Muscle of back (tissue), 11 donors: ENCODE data around the gene HYI. TPM values are rescaled to one million over a fixed set of nuclear protein-coding genes. Genes with fewer than 3 reads are reported as not detected.
"Not testable (repeated sequence)": the region's sequence is repeated elsewhere in the genome, so short reads cannot be mapped to it uniquely, and the experiment has no call there.

Experiments used
- DNase-seq, 3 donors: peaks; one replicate each; pipeline versions ENCODE4 v3.0.0 to v3.0.0-alpha.2; 2013
- polyA plus RNA-seq, 10 donors: library from polyadenylated mRNA; unstranded; fragments of 120-200 nt; gene quantifications; one replicate each; pipeline ENCODE4 v1.2.1, GENCODE V29; 2013; ENCODE audit not compliant: insufficient read length in 10 of 10

HYI gene
- polyA plus RNA-seq, 10 donors, result 14.1 to 25.4 (median 18.8) TPM

DNA sequence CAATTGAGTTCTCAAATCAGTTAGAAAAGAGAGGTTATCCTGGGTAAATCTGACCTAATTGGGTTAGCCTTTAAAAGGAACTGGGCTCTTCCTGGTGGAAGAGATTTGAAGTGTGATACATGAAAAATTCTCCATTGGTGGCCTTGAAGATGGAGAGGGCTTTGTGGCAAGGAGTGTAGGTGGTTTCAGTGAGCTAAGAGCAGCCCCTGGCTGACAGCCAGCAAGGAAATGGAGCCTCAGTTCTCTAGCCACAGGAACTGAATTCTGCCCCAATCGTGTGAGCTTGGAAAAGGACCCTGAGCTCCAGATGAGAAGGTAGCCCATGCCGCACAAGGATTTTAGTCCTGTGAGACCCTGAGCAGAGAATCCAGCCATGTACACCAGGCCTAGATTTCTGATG is 12.7 kb upstream of the HYI start:
- DNase-seq, result no peak

DNA sequence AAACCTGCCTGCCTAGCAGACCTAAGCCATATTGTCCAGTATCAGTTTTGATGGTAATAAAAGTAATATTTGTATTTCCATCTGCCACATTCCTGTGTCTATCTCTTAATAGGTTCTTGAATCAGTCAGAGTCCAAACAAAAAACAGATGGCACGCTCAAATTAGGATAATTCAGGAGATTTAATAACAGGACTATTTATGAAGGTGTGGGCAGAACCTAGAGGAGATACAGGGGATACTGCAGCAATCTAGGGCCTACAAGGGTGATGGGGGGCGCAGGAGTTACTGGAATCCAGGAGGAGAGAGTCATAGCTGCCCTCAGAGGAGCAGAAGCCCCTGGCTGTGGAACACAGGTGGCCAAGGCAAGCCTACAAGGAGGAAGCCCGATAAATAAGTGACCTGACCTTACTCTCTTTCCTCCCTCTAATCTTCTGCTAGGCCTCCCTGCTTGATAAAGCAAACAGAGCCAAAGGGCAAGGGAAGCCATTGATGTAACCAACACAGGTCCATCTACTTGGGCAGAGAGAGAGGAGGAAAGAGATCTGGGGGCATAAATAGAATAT is 11.9 kb upstream of the HYI start:
- no peak for DNase-seq

DNA sequence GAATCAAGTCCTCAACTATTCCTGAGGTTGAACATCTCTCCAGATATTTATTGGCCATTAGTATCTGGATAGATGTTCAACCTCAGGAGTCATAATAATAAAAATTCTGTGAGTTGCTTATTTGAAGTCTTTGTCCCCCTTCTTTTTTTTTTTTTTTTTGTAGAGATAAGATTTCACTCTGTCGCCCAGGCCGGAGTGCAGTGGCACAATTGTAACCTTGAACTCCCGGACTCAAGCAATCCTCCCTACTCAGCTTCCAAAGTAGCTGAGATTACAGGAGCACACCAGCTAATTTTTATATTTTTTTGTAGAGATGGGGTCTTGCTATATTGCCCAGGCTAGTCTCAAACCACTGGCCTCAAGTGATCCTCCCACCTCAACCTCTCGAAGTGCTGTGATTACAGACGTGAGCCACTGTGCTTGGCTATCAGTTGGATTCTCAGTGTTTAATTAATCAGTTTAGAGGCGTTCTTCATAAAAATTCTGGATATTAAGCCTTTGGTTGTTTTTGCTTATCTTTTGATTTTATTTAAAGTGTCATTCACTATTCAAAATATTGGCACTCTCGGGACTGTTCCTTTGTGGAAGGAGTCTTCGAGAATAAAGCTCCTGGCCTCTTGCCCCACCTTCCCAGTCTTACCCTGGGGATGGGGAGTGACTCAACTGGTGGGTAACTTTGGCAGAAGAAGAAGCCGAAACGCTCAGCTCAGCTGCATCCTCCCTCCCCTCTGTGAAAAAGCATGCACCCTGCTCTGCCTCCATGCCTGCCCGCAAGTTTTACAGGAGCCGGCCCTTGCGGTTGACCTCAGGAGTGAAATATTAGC is 11.2 kb upstream of the HYI start:
- DNase-seq, result no peak

DNA sequence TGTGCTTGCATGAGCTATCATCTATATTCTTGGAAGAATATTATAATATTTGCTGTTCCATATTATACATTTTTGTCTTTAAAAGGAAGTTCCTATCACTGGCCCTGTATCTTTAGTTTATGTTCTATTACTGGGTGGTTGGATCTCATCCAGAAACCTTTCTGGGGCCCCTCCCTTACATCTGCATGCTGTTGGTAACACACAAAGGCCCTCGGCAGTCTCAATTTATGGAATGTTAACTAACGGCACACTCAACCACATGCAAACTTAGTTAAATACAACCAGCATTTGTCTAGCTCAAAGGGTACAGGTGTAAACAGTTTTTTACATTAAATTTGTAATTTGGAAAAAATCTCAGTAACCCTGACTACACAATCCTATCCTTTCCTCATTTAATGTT is 9.7 kb upstream of the HYI start:
- no peak for DNase-seq

DNA sequence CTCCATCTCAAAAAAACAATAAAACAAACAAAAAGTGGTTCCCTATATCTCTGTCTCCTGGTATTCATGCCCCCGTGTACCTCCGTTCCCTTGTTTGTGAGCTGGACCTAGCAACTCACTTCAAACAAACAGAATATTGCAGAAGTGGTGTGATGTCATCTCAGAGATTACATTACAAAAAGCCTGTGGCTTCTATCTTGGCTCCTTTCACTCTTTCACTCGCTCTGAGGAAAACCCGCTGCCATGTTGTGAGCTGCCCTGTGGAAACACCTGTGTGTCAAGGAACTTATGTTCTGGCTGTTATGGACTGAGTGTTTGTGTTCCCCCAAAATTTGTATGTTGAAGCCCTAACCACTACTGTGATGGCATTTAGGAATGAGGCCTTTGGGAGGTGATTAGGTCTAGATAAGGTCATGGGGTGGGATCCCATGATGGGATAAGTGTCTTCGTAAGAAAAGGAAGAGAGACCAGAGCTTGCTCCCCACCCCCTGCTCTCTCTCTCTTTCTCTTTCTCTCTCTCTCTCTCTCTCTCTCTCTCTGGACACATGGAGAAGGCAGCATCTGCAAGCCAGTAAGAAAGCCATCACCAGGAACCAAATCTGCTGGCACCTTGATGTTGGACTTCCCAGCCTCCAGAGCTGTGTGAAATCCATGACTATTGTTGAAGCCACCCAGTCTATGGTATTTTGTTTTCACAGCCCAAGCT is 7.4 kb upstream of the HYI start:
- no peak for DNase-seq

DNA sequence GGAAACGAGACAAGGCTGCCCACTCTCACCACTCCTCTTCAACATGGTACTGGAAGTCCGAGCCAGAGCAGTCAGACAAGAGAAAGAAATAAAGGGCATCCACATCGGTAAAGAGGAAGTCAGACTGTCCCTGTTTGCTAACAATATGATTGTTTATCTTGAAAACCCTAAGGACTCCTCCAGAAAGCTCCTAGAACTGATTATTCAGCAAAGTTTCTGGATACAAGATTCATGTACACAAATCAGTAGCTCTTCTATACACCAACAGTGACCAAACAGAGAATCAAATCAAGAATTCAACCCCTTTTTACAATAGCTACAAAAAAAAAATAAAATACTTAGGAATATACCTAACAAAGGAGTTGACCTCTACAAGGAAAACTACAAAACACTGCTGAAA is 4.6 kb upstream of the HYI start:
- not testable (repeated sequence) for DNase-seq

DNA sequence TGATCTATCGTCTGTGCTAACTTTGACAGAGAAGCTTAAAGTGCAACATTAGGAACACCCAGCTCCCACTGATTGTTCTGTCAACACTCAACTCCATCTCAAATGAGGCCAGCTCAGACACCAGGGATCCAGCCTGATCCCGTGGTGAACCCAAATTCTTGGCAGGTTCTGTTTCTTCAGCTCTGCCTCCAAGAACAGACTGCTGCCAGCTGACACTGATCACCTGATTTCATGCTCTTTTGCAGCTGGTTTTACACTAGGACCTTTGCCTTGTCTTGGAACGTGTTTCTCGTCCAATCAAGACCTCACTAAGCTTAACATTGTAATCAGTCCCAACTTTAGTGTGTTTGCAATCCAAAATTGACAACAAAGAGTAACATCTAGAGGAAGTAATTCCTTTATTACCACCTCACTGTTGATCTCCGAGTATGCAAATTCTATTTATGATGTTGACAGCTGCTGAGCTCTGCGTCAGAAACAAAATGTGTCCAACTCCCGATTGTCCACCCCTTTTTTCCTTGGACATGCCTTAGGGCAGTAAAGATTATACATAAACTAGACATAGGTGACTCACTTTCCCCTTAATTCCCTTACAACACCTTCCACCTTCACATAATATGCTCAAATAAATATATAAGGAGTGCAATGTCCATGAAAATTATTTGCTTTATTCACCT is 1.6 kb upstream of the HYI start:
- DNase-seq, result no peak

DNA sequence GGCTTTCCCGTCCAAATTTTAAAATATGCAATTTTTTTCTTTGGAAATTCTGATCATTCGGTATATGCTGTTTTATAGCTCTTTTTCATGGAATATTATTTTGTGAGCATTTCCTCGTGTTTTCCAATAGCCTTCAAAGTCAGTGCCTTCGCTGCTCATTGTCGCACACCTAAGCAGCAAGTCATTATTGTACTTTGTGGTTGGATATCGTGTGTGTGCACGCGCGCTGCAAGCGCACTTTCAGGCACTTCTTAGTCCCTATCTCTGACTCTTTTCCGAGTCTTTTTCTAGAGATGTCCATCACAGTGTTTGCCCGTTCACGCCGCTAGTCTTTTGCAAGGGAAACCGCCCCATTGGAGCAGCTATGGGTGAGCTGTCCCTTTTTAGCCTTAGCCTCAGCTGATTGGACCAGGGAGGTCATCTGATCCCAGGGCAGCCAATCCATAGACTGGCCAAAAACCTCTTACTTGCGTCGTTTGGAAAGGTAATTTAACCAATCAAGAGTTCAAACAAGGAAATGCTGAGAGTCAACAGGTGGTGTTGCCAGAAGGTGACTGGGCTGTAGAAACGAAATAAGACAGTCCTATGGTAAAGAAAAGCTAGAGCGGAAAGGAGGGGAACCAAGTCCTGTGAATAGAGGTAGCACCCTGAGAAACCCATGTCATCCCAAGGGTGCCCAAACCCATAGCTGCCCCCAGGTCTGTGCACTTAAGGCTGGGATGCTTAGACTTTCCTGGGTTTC is 710 bp upstream of the HYI start:
- DNase-seq, result peak; percentile 69 to 87 (median 82)

DNA sequence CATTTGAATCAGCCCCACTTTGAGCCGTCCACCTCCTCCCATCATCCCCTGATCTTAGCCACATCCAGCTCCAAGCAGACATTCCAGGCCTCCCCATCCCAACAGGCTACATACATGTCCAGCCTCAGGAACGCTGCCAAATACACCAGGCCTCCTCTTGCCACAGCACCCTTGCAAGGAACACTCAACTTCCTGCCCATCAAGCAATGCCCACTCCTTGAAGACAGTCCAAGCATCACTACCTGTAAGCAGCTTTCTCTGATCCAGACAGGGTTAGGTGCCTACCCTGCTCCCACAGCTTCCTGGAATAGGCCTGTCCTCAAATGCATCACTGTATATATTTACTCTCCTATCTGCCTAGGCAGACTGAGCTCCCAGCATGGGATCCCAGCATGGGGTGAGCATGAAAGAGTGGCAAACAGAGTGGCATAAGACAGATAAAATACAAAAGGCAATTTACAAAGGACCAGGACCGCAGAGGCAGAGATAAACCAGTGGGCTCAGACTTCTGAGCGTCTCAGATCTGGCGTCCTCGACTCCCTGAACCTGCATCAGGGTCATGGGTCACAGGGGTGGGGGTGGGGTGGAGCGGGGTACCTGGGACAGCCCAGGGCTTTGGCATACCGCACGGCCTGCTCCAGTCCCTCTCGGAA is 816 bp downstream of the HYI start:
- peak in 2 of 3 donors; percentile 24 to 64 for DNase-seq

DNA sequence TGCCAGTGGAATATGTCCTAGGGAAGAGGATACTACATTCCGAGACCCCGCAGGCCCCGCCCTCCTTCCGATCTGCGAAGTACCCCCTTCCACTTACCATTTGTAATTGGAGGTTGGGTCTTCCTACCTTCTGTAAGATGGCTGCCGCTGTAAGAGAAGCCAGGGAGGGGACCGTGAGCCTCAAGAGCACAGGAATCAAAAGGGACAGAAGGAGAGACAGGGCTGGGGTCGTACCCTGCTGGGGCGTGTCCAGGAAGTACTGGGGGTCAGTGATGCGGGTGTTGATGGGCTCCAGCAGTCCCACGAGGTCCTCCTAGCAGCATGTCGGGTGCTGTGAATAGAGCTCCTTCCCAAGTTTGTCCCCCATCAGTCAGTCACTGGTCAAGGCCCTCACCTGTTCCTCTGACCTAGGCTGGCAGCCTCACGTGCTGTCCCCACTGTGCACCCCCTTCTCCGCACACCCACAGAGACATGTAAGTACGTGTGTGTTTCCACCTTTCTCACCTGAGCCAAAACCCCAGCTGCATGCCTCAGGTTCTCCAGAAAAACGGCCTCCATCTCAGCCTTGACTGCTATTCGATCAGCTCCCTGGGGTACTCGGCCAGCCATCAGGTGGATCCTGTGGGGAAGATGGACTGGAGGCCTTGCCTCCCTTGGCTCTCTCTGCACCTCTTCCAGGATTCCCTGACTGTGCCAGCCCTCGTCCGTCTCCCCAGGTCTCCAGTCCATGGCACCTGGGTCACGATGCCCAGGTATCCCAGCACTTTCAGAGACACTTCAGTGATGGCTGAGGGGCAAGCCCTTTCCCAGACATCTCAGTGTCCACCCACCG is 1.8 kb downstream of the HYI start:
- DNase-seq, result no peak

DNA sequence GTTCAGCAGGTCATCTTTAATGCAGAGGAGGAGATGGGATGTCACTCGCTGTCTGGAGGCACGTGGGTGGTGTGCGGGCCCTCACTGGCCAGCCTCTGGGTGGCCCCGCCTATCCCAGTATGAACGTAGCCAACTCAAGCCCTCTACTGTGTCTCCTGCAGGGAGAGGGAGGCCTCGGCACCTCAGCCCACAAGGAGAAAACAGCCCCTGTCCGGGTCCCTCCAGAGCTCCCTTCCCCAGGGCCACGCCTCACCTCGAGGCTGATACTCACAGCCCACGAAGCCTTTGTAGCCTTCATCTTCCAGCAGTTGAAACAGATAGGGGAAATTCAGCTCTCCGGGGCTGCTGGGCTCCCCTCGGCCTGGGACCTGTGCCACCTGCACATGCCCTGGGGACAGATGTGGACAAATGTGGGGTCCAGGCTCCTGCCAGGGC is 2.6 kb downstream of the HYI start:
- DNase-seq, result no peak

DNA sequence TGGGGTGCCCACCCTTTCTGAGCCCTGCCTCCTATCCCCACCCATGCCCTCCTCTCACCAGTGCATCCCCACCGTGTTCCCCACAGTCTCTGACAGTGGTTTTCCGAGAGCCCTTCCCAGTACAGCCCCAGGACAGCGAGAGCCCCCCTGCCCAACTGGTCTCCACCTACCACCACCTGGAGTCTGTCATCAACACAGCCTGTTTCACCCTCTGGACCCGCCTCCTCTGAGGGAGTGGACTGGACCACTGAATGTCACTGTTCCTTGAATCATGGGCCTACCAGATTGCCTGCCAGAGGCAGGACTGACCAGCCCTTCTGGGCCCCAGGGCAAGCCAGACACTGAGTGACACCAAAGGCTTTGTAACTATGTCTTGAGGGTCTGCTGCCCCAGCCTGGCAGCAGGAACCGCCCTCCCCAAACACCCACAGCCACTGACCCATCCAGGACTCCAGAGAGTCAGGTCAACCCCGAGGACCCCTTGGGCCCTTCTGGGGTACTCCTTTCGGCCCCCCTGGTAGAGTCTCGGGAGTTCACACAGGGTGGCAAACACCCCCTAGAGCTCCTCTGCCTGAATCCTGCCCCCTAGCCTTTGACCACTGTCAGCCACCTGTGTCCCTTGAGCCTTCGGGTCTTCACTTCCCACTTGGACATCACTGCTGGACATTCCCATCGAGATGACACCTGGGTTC is 3.3 kb downstream of the HYI start:
- DNase-seq, result no peak

DNA sequence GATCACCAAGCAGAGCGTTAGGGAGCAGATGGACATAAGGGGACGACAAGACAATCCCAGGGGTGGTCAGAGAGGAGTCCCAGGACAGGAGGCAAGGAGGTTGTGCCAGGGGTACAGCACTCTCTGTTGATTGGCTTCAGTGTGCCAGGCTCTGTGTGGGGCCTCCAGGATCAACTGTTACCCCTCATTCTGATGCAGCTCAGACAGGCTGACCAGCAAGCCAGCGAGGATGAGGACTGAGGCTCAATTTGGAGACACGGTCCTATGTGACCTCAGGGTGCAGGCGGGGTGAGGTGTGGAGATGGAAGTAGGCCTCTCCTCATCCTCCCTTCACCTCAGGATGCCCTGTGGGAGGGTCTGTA is 4.0 kb downstream of the HYI start:
- no peak for DNase-seq

DNA sequence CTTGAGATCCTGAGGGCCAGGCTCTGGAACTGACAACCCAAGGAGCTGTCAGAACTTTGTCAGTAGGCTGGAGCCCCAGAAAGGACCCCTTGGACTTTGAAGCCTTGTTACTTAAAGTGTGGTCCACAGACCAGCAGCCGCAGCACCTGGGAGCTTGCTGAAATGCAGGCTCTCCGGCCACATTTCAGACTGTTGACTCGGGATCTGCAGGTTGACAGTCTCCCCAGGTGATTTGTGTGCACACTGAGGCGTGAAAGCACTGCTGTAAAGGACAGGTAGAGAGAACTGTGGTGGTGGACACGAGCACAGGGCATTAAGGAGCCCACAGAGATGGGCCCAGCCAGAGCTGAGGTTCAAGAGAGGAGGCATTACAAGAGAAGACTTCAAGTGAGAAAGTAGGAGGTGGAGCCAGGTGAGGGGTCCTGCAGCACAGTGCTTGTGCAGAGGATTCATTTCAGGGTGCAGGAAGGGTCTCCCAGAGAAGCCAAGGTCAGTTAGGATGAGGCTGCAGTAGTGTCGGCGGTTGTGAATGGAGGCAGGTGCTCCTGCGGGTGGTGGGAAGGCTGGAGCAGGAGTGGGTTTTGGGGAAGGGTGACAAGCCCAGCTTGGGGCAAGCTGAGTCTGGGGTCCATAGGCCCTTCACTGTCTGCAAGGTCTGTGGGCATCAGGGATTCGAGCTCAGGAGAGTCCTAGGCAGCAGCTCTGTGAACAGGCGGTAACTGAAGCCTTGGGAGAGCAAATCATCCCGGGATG is 4.6 kb downstream of the HYI start:
- no peak for DNase-seq

DNA sequence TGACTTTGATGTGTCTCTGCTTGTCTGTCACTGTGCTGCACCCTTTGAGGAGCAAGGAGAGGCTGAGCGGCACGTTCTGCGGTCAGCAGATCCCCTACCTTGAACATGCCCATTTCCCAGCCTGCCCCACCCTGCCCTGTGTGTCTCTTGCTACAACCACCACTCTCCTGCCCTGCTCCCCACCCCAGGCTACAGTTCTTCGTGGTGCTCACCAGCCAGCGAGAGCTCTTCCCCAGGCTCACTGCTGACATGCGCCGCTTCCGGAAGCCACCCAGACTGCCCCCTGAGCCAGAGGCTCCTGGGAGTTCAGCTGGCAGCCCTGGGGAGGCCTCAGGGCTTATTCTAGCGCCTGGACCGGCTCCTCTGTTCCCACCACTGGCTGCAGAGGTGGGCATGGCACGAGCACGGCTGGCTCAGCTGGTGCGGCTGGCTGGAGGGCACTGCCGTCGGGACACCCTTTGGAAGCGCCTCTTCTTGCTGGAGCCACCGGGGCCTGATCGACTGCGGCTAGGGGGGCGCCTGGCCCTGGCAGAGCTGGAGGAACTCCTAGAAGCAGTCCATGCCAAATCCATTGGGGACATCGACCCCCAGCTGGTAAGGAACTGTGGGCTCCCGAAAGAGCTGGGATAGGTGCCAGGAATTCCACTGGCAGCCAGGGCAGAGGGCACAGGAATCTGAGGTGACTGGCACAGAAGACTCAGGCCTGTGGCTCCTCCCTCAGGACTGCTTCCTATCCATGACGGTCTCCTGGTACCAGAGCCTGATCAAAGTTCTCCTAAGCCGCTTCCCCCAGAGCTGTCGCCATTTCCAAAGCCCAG is 5.6 kb downstream of the HYI start:
- no peak for DNase-seq

DNA sequence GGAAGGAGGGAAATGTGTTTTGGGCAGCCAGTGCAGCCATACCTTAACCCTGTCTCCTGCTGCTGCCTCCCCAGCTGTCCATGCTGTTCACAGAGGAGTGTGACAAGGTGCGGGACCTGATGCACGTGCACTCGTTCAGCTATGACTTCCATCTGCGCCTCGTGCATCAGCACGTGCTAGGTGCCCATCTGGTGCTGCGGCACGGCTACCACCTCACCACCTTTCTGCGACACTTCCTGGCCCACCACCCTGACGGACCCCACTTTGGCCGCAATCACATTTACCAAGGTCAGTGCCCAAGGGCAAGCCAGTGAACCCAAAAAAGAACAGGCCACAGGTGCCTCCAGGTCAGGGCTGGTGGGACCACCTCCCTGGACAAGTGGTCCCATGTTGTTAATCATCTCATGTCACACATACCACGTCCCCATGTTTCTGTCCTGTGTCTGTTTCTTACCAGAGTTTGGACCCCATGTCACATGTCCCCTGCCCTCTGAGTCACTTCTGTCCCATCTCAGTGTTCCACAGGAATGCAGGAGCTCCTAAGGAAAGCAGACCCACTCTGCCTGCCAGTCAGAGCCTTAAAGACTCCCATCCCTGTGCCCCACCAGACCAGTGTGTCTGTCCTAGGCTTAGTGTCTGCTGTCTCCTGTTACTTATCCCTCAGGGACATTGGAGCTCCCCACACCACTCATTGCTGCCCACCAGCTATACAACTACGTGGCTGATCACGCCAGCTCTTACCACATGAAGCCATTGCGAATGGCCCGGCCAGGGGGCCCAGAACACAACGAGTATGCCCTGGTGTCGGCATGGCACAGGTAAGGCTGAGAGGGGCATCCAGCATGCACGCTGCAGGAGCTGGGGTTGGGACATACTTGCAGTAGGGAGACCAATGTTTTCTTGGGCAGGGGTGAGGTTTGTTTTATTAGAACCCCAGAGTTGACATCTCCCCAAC is 6.6 kb downstream of the HYI start:
- no peak for DNase-seq

DNA sequence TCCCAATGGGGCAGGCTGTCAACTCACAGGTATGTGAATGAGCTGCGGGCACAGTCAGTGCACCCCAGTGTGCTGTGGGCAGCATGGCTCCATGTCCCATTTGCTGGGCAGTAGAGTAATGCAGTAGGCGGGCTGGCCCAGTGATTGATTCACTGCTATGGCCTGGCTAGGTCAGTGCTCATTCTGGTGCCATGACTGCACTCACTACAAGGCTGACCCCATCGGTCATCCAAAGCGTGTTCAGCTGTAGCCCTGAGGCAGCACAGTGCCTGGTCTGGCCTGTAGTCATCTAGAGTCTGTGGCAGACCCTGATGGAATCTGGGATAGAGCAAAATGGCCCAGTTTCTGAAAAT is 7.4 kb downstream of the HYI start:
- no peak for DNase-seq
